HG03095 (cell line): ENCODE measurements around the gene CNTNAP5.

Source experiments
- ATAC-seq: cut with Tn5 transposase; IDR thresholded peaks from one replicate; pipeline ENCODE4 v1.9.1; 2021; ENCODE audit warnings: moderate library complexity; ENCODE audit not compliant: unreplicated experiment

Gene CNTNAP5

GRCh38 chr2:124149571-124149970 lies 124.5 kb downstream of the CNTNAP5 start:
- ATAC-seq = no peak

GRCh38 chr2:124151691-124152090 lies 126.6 kb downstream of the CNTNAP5 start:
- no peak for ATAC-seq

DNA sequence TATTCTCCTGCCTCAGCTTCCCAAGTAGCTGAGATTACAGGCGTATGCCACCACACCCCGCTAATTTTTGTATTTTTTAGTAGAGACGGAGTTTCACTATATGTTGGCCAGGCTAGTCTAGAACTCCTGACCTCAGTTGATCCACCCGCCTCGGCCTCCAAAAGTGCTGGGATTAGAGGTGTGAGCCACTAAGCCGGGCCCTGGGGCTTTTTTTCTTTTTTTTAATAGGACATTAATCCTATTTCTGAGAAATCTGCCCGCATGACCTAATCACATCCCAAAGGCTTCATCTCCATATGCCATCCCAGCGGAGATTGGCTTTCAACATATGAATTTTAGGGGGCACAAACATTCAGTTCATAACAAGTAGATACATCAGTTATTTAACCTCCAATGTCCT lies 128.6 kb downstream of the CNTNAP5 start:
- ATAC-seq = no peak

GRCh38 chr2:124159166-124159565 lies 134.1 kb downstream of the CNTNAP5 start:
- ATAC-seq = no peak

GRCh38 chr2:124161542-124161941 lies 136.5 kb downstream of the CNTNAP5 start:
- ATAC-seq = no peak

- ATAC-seq = no peak
Measured at GRCh38 chr2:124162256-124162655, 137.2 kb downstream of the CNTNAP5 start.

DNA sequence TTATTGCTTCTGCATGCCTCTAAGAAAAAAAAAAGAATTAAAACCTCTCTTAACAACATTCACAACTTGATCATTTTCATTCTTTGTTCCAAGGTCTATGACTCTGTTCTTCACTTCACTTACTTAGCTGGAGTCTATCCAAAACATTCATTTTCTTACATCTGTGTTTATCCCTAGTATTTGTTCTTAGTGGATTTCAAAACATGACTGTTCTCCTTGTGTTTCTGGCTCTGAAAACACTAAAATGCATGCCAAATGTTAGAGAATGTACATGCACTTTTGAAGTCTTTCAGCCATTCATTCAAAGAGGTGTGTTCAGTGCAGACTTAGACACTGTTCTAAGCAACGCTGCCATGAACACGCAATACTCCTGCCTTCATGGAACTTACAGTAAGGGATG lies 138.8 kb downstream of the CNTNAP5 start:
- no peak for ATAC-seq

DNA sequence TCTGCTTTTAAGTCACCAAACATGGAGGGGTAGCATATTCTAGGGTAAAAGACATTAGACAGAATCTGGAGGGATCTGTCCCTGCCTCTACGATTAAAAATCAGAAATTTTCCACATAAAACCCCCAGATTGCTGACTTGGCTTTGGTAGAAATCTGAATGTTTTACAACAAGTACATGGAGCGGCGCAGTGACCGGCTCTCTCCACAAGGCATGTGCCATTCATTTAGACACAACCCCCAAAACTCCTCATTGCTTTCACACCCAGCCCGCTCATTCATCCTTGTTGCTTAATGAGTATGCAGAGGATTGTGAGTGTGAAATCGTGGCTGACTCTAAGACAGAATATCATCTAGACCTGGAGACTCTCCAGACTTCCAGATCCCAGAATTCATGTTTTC lies 140.6 kb downstream of the CNTNAP5 start:
- no peak for ATAC-seq

GRCh38 chr2:124171472-124172063 lies 146.5 kb downstream of the CNTNAP5 start:
- no peak for ATAC-seq

GRCh38 chr2:124178719-124179118 lies 153.6 kb downstream of the CNTNAP5 start:
- no peak for ATAC-seq

GRCh38 chr2:124180635-124181034 lies 155.5 kb downstream of the CNTNAP5 start:
- no peak for ATAC-seq

DNA sequence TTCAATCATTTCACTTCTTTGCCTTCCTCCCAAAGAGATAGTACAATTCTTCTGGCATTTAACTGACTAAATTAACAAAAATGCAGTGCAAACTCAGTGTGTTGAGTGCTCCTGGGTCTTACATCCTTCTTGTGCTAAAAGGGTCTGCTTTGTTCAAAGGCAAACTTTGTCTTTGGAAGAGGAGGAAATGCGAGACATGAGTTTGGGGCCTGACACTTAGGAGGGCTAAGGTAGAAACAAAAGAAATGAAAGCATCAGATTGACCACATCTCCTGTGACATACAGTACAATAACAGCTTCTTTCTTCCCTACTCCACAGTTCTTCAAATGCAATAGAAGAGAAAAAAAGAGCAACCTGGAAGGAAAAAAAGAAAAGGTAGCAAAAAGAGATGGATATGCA lies 161.7 kb downstream of the CNTNAP5 start:
- ATAC-seq = no peak

- ATAC-seq = no peak
Measured at GRCh38 chr2:124187948-124188347, 162.9 kb downstream of the CNTNAP5 start.

DNA sequence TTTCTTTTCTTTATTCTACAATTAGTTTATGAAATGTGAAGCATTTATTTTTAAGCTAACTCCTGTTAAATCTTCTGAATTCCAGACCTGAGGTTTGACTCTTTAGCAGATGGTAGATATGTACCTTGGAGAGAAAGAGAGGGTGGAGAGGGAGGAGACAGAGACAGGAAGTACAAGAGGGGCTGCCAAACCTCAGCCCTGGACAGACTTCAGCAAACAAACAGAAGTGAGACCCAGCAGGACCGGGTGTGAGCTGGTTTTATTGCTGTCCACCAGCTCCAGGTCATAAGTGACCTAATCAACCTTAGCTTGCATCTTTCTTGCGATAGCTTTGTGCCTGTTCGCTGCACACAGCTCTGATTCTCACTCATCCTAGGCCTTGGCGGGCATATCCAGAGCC lies 168.6 kb downstream of the CNTNAP5 start:
- no peak for ATAC-seq

- ATAC-seq = no peak
Measured at GRCh38 chr2:124201713-124202112, 176.6 kb downstream of the CNTNAP5 start.

DNA sequence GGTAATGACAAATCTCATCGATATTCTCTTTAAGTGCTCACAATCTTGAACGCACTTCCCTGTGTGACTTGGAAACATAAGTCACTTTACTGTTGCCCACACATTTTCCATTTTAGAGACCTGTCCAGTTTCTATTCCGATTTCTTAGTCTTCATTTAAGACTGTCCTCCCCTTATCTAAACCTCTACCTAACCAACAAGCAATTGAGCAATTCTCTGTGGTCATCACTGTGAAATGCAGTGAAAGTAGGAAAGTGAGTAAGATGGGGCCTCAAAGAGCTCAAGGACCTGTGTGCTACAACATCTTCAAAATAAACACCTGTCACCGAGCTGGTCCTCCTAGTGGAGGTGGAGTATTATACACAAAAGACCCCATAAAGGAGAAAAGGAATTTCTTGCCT lies 184.4 kb downstream of the CNTNAP5 start:
- no peak for ATAC-seq

DNA sequence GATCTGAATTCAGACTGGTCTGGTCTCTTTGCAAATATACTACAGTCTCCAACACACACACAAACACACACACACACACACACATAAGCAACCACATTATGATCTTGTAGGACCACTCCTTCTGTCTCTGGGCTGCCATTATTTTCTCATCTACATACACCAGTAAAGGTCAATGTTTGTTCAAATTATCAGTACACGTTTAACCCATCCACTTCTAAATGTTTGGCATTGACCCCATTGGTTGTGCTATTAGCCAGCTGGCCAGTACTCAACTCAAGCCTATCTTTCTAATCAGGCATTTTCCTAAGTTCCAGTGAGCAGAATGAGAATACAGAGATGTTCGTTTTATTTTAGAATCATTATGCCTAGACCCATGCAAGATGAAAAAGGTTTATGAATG lies 186.4 kb downstream of the CNTNAP5 start:
- ATAC-seq = no peak

DNA sequence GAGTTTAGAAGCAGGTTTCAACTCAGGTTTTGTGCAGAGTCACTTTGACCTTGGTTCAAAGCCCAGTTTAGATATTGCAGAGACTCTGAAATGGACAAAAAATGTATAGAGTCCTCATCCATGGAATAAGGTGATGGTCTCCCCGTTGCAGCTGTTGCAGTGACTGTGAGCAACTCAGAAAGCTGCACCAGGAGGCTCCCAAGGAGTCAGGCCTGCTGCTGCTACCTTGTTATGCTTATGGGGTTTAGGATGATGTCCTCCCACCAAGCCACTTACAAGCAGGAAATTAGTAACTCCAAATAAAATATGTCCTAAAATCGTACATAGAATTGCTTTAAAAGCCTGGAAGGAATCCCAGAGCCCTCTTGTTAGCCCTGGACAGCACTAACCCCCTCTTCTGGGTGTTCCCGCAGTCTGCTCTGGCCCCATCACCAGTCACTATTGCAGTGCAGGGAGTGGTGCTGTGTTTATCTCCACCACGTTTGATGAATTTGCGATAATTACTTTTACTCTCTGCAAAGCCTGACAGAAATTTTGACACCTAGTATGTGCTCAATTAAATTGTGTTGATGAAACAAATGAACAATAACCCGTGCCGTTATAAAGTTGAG lies 189.0 kb downstream of the CNTNAP5 start:
- no peak for ATAC-seq

DNA sequence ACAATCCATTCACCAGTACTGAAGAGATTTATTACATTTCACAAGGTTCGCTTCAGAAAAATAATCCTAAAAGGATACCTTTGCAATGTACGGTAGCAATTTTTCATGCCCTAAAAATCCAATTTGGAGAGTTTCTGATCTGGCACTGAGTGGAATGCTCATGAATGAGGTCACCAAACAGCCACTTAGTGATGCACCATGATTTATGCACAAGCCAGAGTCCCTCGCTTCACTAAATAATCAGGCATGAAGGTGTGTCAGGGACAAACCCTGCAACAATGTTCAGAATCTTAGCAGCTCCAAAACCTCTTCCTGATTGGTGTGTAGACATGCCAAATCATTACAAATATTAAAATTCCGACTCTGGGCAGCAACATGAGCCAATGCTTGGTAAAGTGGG lies 221.1 kb downstream of the CNTNAP5 start:
- no peak for ATAC-seq

DNA sequence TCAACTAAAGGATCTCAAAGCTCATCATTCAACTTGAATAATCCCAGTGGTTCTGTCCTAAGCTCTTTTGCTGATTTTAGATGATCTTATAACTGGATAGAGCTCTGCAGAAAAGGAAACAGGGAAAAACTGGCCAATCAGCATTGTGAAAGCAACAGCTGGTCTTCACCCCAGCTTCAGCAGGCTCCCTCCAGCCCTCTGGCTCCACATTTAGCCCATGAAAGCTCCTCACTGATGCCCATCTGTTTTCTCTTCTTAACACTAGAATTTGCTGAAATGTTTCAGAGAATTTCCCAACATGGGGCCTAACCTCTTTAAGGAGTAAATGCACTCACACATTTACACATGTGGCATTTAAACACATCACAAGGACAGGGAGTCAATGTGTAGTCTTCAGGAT lies 223.3 kb downstream of the CNTNAP5 start:
- ATAC-seq = no peak

DNA sequence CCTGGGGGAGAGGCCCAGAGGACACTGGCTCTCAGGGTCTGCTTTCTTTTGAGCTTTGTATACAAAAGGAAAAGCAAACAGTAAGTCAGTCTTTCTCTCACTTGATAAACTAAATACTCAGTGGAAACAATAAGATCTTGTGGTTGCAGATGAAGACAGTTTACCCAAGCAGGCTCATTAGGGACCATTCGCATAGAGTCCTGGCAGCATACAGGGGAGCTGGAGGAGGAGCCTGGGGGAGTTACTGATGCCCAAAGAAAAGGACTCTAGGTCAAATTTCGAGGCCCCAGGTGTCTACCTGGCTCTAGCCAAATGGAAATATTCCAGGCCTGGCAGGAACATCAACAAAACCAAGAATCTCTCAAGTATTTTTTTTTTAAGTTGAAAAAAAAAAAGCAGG lies 225.3 kb downstream of the CNTNAP5 start:
- ATAC-seq = no peak

- ATAC-seq = no peak
Measured at GRCh38 chr2:124254621-124255020, 229.5 kb downstream of the CNTNAP5 start.

GRCh38 chr2:124257120-124257519 lies 232.0 kb downstream of the CNTNAP5 start:
- ATAC-seq = no peak
